Fibroblast of the aortic adventitia (primary cell): ENCODE data around the gene CCDC92. TPM values are rescaled to one million over a fixed set of nuclear protein-coding genes. Genes with fewer than 3 reads are reported as not detected.

Source experiments
- DNase-seq: peaks from one replicate; pipeline ENCODE4 v3.0.0-alpha.2; 2010; ENCODE audit warnings: low read depth
- H3K4me3 ChIP-seq: 2 replicates; pipeline ENCODE4 v1.5.1; 2011; ENCODE audit warnings: low read depth, mild to moderate bottlenecking, control low read depth, low read length, moderate library complexity
- CTCF ChIP-seq: IDR thresholded peaks from 2 replicates; pipeline ENCODE4 v1.5.1; 2011; ENCODE audit warnings: mild to moderate bottlenecking, low read length, control low read depth, inconsistent platforms; ENCODE audit not compliant: insufficient read depth
- total RNA-seq: library from RNA; depleted of rRNA; stranded (reverse); fragments of >200 nt; gene quantifications from 2 replicates; pipeline ENCODE4 v1.2.3, GENCODE V29; 2012; ENCODE audit warnings: low replicate concordance

CCDC92 gene
- total RNA-seq, 1 donor: 22.7 TPM

- DNase-seq: no peak
- no peak for TF ChIP-seq CTCF
- H3K4me3 ChIP-seq: no peak overlapping the region
Measured at GRCh38 chr12:123924539-123924938, 48.1 kb downstream of the CCDC92 start.

- no peak for DNase-seq
- H3K4me3 ChIP-seq: no peak overlapping the region
- TF ChIP-seq CTCF: no peak
Measured at GRCh38 chr12:123923927-123924326, 48.7 kb downstream of the CCDC92 start.

- H3K4me3 ChIP-seq: no peak overlapping the region
- TF ChIP-seq CTCF: no peak
- DNase-seq: no peak
Measured at GRCh38 chr12:123923038-123923437, 49.6 kb downstream of the CCDC92 start.

GRCh38 chr12:123919980-123920360 lies 52.7 kb downstream of the CCDC92 start:
- no peak for TF ChIP-seq CTCF
- DNase-seq: no peak
- no peak overlapping the region for H3K4me3 ChIP-seq

GRCh38 chr12:123917337-123917850 lies 55.2 kb downstream of the CCDC92 start:
- no peak for DNase-seq
- TF ChIP-seq CTCF: no peak
- H3K4me3 ChIP-seq: no peak overlapping the region

- no peak for TF ChIP-seq CTCF
- DNase-seq: no peak
- no peak overlapping the region for H3K4me3 ChIP-seq
Measured at GRCh38 chr12:123916729-123917128, 55.9 kb downstream of the CCDC92 start.

- DNase-seq: no peak
- no peak overlapping the region for H3K4me3 ChIP-seq
- TF ChIP-seq CTCF: no peak
Measured at GRCh38 chr12:123914726-123915333, 57.8 kb downstream of the CCDC92 start.
